Measurements from ENCODE around the gene SLCO2A1.

Gene SLCO2A1

DNA sequence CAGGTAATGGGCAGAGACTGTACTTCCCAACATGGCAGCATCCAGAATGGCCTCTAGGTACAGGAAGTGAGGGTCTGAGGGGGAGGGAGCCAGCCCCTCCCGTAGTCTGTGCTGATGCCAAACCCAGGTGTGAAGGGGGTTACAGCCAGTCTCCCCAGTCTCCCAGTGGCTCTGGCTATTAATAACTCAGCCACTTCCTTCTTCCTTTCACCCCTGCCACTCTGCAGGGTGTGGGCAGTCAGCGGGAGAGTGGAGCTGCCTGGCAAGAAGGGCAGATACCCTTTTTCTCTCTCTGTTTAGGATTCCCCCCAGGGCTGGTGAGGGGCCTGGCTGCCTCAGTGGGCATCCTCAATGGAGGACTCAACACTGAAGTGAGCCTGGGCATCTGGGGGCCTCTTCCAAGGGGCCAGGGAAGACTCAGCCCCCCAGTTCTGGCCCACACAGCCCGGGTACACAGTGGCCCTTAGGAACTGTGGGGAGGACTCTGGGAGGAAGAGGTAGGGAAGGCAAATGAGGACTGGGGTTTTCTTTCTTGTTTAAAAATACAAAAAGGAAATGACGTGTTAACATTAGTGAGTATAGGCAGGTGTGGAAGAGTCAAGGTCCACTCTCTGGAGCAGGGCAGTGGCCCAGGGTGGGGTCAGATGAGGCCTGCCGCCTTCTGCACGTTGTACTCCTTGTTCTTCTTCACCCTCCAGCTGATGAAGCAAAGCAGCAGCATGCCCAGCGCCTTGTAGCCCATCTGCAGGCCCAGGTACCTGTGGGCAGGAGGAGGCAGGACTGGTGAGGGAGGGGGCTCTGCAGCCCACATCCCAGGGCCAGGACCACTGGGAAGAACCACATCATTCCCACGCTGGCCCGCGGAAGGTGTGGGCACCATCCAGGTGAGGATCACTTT, 95.4 kb downstream of the SLCO2A1 start:
- Histone ChIP-seq H3K36me3 (ENCODE audit: control insufficient read depth in 4 of 4, insufficient read depth in 4 of 4, low read length in 3 of 4) (no peaks in the 10 kb centered on the region), H3K4me1 (ENCODE audit: control extremely low read depth in 1 of 4, control insufficient read depth in 4 of 4, insufficient read depth in 4 of 4, low read length in 3 of 4) (peaks cover 0 to 22% (median 16%) of the 10 kb centered on the region in 4 experiments), H3K9me3 (ENCODE audit: control extremely low read depth in 1 of 5, control insufficient read depth in 4 of 5, insufficient read depth in 2 of 5, low read depth in 1 of 5, low read length in 4 of 5) (no peaks in the 10 kb centered on the region), H3K27me3 (replicated peaks in 2 of 5; ENCODE audit: control insufficient read depth in 4 of 5, insufficient read depth in 5 of 5, low read length in 4 of 5) (peaks cover 0 to under 1% (median 0%) of the 10 kb centered on the region in 5 experiments), H3K4me3 (ENCODE audit: control insufficient read depth in 1 of 7, extremely low read depth in 1 of 7, insufficient read depth in 4 of 7, low read depth in 2 of 7, low read length in 6 of 7) (peak overlapping the region in 1 of 7 experiments; percentile 19), H3K27ac (ENCODE audit: insufficient read depth in 1 of 2, low read depth in 1 of 2, low read length in 2 of 2, poor library complexity in 1 of 2, severe bottlenecking in 2 of 2) (no peak overlapping the region)
- DNase-seq: peak in 1 of 3 donors; percentile 44
- 65% methylated on average over 4 of the region's 10 CpGs for WGBS (ENCODE audit: insufficient coverage)
- CTCF ChIA-PET: interaction anchor here (1.6 to 14.0 kb wide), 2 partner anchors 12 to 278 kb away, joined by 3 to 140 read pairs; no protein-coding TSS in a partner anchor
- POLR2A ChIA-PET: no interaction called here

DNA sequence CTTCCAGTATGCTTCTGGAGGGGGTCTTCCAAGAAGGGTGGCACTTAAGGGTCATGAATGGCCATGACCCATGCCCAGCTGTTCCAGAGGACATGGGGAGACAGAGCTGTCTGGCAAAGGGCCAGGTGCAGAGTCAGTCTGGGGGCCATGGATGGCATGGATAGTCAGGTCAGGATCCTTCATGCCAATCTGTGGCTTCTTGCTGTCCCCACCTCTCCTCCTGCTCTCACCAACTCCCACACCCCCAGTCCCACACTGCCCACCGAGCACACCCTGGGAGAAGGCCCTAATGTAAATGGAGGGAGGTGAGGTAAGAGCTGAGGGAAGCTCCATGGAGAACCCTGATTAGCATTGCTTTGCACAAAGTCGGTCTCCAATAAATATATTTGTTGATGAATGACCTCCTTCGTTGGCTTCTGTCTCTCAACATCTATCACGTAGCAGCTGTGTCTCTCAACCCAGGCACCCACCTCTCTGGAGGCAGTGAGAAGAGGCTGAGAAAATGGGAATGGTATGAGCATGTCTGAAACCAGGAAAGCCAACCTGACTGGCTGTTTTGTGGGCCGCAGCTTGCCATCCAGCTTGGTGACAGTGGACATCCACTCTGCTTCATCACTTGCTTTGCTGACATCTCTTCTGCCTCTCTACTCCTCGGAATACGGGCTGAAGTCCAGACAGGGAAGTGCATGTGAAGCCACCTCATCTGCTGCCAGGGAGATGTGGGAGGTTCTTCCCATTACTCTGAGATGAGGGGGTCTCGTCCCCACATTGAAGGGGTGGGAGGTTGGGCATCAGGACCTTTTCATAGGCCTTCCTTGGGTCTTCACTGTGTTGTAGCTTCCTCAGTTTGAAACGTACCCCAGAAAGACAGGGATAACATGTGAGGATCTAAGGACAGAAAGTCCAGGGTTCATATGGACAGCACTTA, 96.4 kb downstream of the SLCO2A1 start:
- CTCF ChIA-PET: interaction anchor here (1.1 to 14.0 kb wide), 3 partner anchors 13 to 279 kb away, joined by 3 to 140 read pairs (median 3); no protein-coding TSS in a partner anchor
- POLR2A ChIA-PET: no interaction called here
- DNase-seq: no peak
- Histone ChIP-seq H3K9me3 (ENCODE audit: control extremely low read depth in 1 of 5, control insufficient read depth in 4 of 5, insufficient read depth in 2 of 5, low read depth in 1 of 5, low read length in 4 of 5) (no peaks in the 10 kb centered on the region), H3K27me3 (replicated peaks in 2 of 5; ENCODE audit: control insufficient read depth in 4 of 5, insufficient read depth in 5 of 5, low read length in 4 of 5) (peaks cover 0 to 3% (median 0%) of the 10 kb centered on the region in 5 experiments), H3K4me3 (ENCODE audit: control insufficient read depth in 1 of 7, extremely low read depth in 1 of 7, insufficient read depth in 4 of 7, low read depth in 2 of 7, low read length in 6 of 7) (peak overlapping the region in 1 of 7 experiments; percentile 19), H3K36me3 (ENCODE audit: control insufficient read depth in 4 of 4, insufficient read depth in 4 of 4, low read length in 3 of 4) (no peaks in the 10 kb centered on the region), H3K27ac (ENCODE audit: insufficient read depth in 1 of 2, low read depth in 1 of 2, low read length in 2 of 2, poor library complexity in 1 of 2, severe bottlenecking in 2 of 2) (no peak overlapping the region), H3K4me1 (ENCODE audit: control extremely low read depth in 1 of 4, control insufficient read depth in 4 of 4, insufficient read depth in 4 of 4, low read length in 3 of 4) (peaks cover 0 to 24% (median 19%) of the 10 kb centered on the region in 4 experiments)
- 97% methylated on average over 7 of the region's 9 CpGs for WGBS (ENCODE audit: insufficient coverage)

DNA sequence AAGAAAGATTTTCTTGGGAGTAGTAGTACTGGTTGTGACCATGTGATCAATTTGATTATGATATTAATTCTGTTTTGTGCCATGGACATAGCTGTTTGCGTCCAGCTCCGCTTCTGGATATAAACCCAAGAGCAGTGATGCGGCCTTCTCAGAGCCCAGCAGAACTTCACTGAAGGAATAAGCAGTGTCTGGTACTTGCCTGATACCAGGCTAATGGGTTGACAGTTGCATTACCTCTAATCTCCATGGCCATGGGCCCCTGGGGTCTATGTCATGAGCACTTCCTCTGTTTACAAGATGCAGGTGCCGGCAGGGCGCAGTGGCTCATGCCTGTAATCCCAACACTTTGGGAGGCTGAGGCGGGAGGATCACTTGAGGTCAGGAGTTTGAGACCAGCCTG, 97.7 kb downstream of the SLCO2A1 start:
- CTCF ChIA-PET: interaction anchor here (0.9 to 14.0 kb wide), 12 partner anchors 9 to 285 kb away, joined by 3 to 140 read pairs (median 4); no protein-coding TSS in a partner anchor
- Histone ChIP-seq H3K27ac (ENCODE audit: insufficient read depth in 1 of 2, low read depth in 1 of 2, low read length in 2 of 2, poor library complexity in 1 of 2, severe bottlenecking in 2 of 2) (no peak overlapping the region), H3K4me3 (ENCODE audit: control insufficient read depth in 1 of 7, extremely low read depth in 1 of 7, insufficient read depth in 4 of 7, low read depth in 2 of 7, low read length in 6 of 7) (no peak overlapping the region), H3K27me3 (replicated peaks in 2 of 5; ENCODE audit: control insufficient read depth in 4 of 5, insufficient read depth in 5 of 5, low read length in 4 of 5) (peaks cover 0 to 3% (median 0%) of the 10 kb centered on the region in 5 experiments), H3K36me3 (ENCODE audit: control insufficient read depth in 4 of 4, insufficient read depth in 4 of 4, low read length in 3 of 4) (no peaks in the 10 kb centered on the region), H3K9me3 (ENCODE audit: control extremely low read depth in 1 of 5, control insufficient read depth in 4 of 5, insufficient read depth in 2 of 5, low read depth in 1 of 5, low read length in 4 of 5) (no peaks in the 10 kb centered on the region), H3K4me1 (ENCODE audit: control extremely low read depth in 1 of 4, control insufficient read depth in 4 of 4, insufficient read depth in 4 of 4, low read length in 3 of 4) (peaks cover 0 to 31% (median 29%) of the 10 kb centered on the region in 4 experiments)
- POLR2A ChIA-PET: no interaction called here
- 100% methylated on average over 3 of the region's 6 CpGs for WGBS (ENCODE audit: insufficient coverage)
- DNase-seq: no peak

DNA sequence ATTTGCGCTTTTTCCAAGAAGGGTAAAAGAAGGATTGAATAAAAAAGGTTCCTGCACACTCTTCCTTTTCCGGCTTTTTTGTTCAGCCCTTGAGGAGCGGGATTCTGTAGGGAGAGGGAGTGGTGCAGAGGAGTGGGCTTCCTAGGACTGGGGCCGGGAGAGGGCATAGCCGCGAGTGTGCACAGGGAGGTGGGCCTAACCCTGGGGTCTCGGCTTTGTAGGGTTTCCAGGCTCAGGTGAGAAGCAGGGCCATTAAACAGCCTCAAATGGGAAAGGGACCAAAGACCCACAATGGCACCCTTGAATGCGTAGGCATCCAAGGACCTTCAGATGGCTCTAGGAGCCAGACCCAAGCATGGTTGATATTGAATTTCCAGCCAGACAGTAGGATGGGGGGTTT, 98.6 kb downstream of the SLCO2A1 start:
- Histone ChIP-seq H3K27ac (ENCODE audit: insufficient read depth in 1 of 2, low read depth in 1 of 2, low read length in 2 of 2, poor library complexity in 1 of 2, severe bottlenecking in 2 of 2) (no peak overlapping the region), H3K27me3 (replicated peaks in 2 of 5; ENCODE audit: control insufficient read depth in 4 of 5, insufficient read depth in 5 of 5, low read length in 4 of 5) (peaks cover 0 to 3% (median 0%) of the 10 kb centered on the region in 5 experiments), H3K4me3 (ENCODE audit: control insufficient read depth in 1 of 7, extremely low read depth in 1 of 7, insufficient read depth in 4 of 7, low read depth in 2 of 7, low read length in 6 of 7) (no peak overlapping the region), H3K4me1 (ENCODE audit: control extremely low read depth in 1 of 4, control insufficient read depth in 4 of 4, insufficient read depth in 4 of 4, low read length in 3 of 4) (peaks cover 0 to 31% (median 29%) of the 10 kb centered on the region in 4 experiments), H3K36me3 (ENCODE audit: control insufficient read depth in 4 of 4, insufficient read depth in 4 of 4, low read length in 3 of 4) (no peaks in the 10 kb centered on the region), H3K9me3 (ENCODE audit: control extremely low read depth in 1 of 5, control insufficient read depth in 4 of 5, insufficient read depth in 2 of 5, low read depth in 1 of 5, low read length in 4 of 5) (no peaks in the 10 kb centered on the region)
- CTCF ChIA-PET: interaction anchor here (0.9 to 14.0 kb wide), 9 partner anchors 14 to 544 kb away, joined by 3 to 140 read pairs (median 4); no protein-coding TSS in a partner anchor
- POLR2A ChIA-PET: no interaction called here
- 98% methylated on average over 8 of the region's 8 CpGs for WGBS (ENCODE audit: insufficient coverage)
- DNase-seq: no peak

DNA sequence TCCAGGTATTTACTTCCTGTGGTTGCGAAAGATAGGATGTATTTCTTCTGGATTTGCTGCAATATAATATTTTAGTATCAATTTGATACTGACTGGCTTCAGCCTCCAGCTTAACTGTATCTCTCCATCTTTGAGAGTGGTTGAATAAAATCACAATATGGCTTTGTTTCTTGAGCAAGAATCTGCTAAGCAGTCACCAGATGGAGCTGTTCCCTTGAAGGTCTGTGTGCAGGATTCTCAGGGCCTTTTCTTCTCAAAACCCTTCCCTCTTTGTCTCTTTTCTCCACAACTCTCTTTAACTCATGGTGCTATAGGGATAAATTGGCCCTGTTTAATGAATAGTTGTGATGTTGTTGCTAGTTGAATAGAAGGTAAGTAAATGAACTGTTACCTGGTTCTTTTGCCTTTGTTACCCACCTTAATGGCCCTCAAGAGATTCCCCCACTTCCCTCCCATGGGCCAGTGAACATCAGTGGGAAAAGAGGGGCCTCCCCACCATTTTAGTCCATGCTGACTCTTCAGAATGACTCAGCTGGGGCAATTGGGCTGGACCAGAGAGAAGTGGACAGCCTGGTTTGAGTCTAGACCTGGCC, 99.3 kb downstream of the SLCO2A1 start:
- DNase-seq: peak; percentile 72 to 89 (median 86)
- H3K9me3 ChIP-seq (ENCODE audit: control extremely low read depth in 1 of 5, control insufficient read depth in 4 of 5, insufficient read depth in 2 of 5, low read depth in 1 of 5, low read length in 4 of 5): no peaks in the 10 kb centered on the region
- no peak overlapping the region for H3K4me3 ChIP-seq (ENCODE audit: control insufficient read depth in 1 of 7, extremely low read depth in 1 of 7, insufficient read depth in 4 of 7, low read depth in 2 of 7, low read length in 6 of 7)
- H3K4me1 ChIP-seq (ENCODE audit: control extremely low read depth in 1 of 4, control insufficient read depth in 4 of 4, insufficient read depth in 4 of 4, low read length in 3 of 4): peaks cover 0 to 31% (median 29%) of the 10 kb centered on the region in 4 experiments
- no peak overlapping the region for H3K27ac ChIP-seq (ENCODE audit: insufficient read depth in 1 of 2, low read depth in 1 of 2, low read length in 2 of 2, poor library complexity in 1 of 2, severe bottlenecking in 2 of 2)
- CTCF ChIA-PET: interaction anchor here (1.0 to 14.0 kb wide), 12 partner anchors 10 to 545 kb away, joined by 3 to 140 read pairs (median 4); no protein-coding TSS in a partner anchor
- POLR2A ChIA-PET: no interaction called here
- no peaks in the 10 kb centered on the region for H3K36me3 ChIP-seq (ENCODE audit: control insufficient read depth in 4 of 4, insufficient read depth in 4 of 4, low read length in 3 of 4)
- peaks cover 0 to 3% (median 0%) of the 10 kb centered on the region in 5 experiments for H3K27me3 ChIP-seq (replicated peaks in 2 of 5; ENCODE audit: control insufficient read depth in 4 of 5, insufficient read depth in 5 of 5, low read length in 4 of 5)
- no CpG with 5 or more reads among the region's 1 CpG for WGBS (ENCODE audit: insufficient coverage)

DNA sequence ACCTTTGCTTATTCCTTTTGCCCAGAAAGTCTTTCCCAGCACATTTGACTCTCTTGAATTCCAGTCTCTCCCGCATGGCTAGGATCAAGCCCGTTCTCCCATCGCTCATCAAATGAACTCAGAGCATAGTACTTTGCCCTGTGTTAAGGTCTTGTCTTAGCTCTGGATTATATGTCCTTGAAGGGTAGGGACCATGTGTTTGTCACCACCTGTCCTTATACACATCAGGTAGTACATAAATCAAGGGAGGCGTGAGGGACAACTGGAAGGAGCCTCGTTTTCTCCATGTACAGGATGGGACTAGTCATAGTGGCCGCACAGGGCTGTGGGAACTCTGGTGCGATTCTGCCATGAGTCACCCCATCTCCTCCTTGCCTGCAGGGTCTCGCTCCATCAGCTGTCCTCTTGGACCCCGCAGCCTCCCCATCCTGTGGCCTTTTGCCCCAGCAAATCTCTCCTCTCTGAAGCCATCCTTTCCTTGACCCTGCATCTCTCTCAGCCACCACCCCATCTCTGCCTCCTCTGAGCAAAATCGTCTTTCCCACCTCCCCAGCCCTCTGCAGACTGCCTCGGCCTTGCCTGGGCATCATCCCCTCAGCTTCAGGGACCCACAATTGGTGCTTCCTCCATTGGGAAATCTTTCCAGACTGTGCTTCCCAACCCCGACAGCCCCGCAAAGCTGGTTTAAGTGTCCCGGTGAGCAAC, 100.7 kb downstream of the SLCO2A1 start:
- H3K27ac ChIP-seq (ENCODE audit: insufficient read depth in 1 of 2, low read depth in 1 of 2, low read length in 2 of 2, poor library complexity in 1 of 2, severe bottlenecking in 2 of 2): no peak overlapping the region
- WGBS (ENCODE audit: insufficient coverage): 99% methylated on average over 10 of the region's 14 CpGs
- DNase-seq: no peak
- H3K4me3 ChIP-seq (ENCODE audit: control insufficient read depth in 1 of 7, extremely low read depth in 1 of 7, insufficient read depth in 4 of 7, low read depth in 2 of 7, low read length in 6 of 7): no peak overlapping the region
- H3K9me3 ChIP-seq (ENCODE audit: control extremely low read depth in 1 of 5, control insufficient read depth in 4 of 5, insufficient read depth in 2 of 5, low read depth in 1 of 5, low read length in 4 of 5): no peaks in the 10 kb centered on the region
- H3K27me3 ChIP-seq (replicated peaks in 2 of 5; ENCODE audit: control insufficient read depth in 4 of 5, insufficient read depth in 5 of 5, low read length in 4 of 5): peaks cover 0 to 3% (median 0%) of the 10 kb centered on the region in 5 experiments
- no peaks in the 10 kb centered on the region for H3K36me3 ChIP-seq (ENCODE audit: control insufficient read depth in 4 of 4, insufficient read depth in 4 of 4, low read length in 3 of 4)
- CTCF ChIA-PET: interaction anchor here (0.8 to 14.0 kb wide), 16 partner anchors 12 to 544 kb away, joined by 3 to 140 read pairs (median 5); no protein-coding TSS in a partner anchor
- POLR2A ChIA-PET: no interaction called here
- peaks cover 0 to 24% (median 21%) of the 10 kb centered on the region in 4 experiments for H3K4me1 ChIP-seq (ENCODE audit: control extremely low read depth in 1 of 4, control insufficient read depth in 4 of 4, insufficient read depth in 4 of 4, low read length in 3 of 4)
